Measurements from ENCODE around the gene EPN2. TPM values are rescaled to one million over a fixed set of nuclear protein-coding genes. Genes with fewer than 3 reads are reported as not detected.

EPN2 gene
- total RNA-seq, 2 experiments from 2014 or later: 11.9 to 12.3 TPM

- Mint-ChIP-seq H3K4me1 (ENCODE audit: low read depth) (no peaks in the 10 kb centered on the region), H3K27me3 (peaks cover 33% of the 10 kb centered on the region), H3K27ac (no peak overlapping the region), H3K9me3 (no peaks in the 10 kb centered on the region), H3K36me3 (ENCODE audit: low read depth) (no peaks in the 10 kb centered on the region), H3K4me3 (no peak overlapping the region)
- DNase-seq (no peak), ATAC-seq (ENCODE audit: poor library complexity) (no peak)
- no peak overlapping the region for H3K4me3 ChIP-seq (ENCODE audit: low read length)
- POLR2A ChIA-PET: interaction anchor here (0.6 kb wide), 1 partner anchor 312 kb away, joined by 3 read pairs; no protein-coding TSS in a partner anchor
- H3K9me3 ChIP-seq (ENCODE audit: control insufficient read depth in 1 of 2, insufficient read depth in 1 of 2, low read length in 2 of 2): no peaks in the 10 kb centered on the region
- no peaks in the 10 kb centered on the region for H3K36me3 ChIP-seq (ENCODE audit: insufficient read depth, low read length)
- TF ChIP-seq CTCF (IDR thresholded peaks at IDR 0.05): no peak
- no peaks in the 10 kb centered on the region for H3K4me1 ChIP-seq (ENCODE audit: insufficient read depth, low read length)
- H3K27me3 ChIP-seq (ENCODE audit: control insufficient read depth in 1 of 2, insufficient read depth in 2 of 2, low read length in 2 of 2): peaks cover 0 to 3% of the 10 kb centered on the region in 2 experiments
- intact Hi-C loops (cut with DNase I, micrococcal nuclease): no loop called here
- CTCF ChIA-PET: no interaction called here
- no peak overlapping the region for H3K27ac ChIP-seq (ENCODE audit: low read depth in 1 of 2, low read length in 2 of 2)
Measured at GRCh38 chr17:19262650-19263631, 25.8 kb downstream of the EPN2 start.

- no peaks in the 10 kb centered on the region for H3K4me1 ChIP-seq (ENCODE audit: insufficient read depth, low read length)
- H3K36me3 Mint-ChIP-seq (ENCODE audit: low read depth): no peaks in the 10 kb centered on the region
- intact Hi-C loops (cut with DNase I, micrococcal nuclease): no loop called here
- ATAC-seq (ENCODE audit: poor library complexity): no peak
- H3K4me3 ChIP-seq (ENCODE audit: low read length): no peak overlapping the region
- no peak for TF ChIP-seq CTCF (IDR thresholded peaks at IDR 0.05)
- no peak for DNase-seq
- no peaks in the 10 kb centered on the region for H3K9me3 Mint-ChIP-seq
- peaks cover 0 to 3% of the 10 kb centered on the region in 2 experiments for H3K27me3 ChIP-seq (ENCODE audit: control insufficient read depth in 1 of 2, insufficient read depth in 2 of 2, low read length in 2 of 2)
- peaks cover 30% of the 10 kb centered on the region for H3K27me3 Mint-ChIP-seq
- no peak overlapping the region for H3K27ac ChIP-seq (ENCODE audit: low read depth in 1 of 2, low read length in 2 of 2)
- no peaks in the 10 kb centered on the region for H3K9me3 ChIP-seq (ENCODE audit: control insufficient read depth in 1 of 2, insufficient read depth in 1 of 2, low read length in 2 of 2)
- POLR2A ChIA-PET: interaction anchor here (0.6 kb wide), 1 partner anchor 312 kb away, joined by 3 read pairs; no protein-coding TSS in a partner anchor
- no peak overlapping the region for H3K4me3 Mint-ChIP-seq
- H3K4me1 Mint-ChIP-seq (ENCODE audit: low read depth): no peaks in the 10 kb centered on the region
- H3K27ac Mint-ChIP-seq: no peak overlapping the region
- H3K36me3 ChIP-seq (ENCODE audit: insufficient read depth, low read length): no peaks in the 10 kb centered on the region
- CTCF ChIA-PET: no interaction called here
Measured at GRCh38 chr17:19263641-19264051, 26.5 kb downstream of the EPN2 start.

GRCh38 chr17:19264268-19264667, 27.1 kb downstream of the EPN2 start:
- intact Hi-C loops (cut with DNase I, micrococcal nuclease): no loop called here
- POLR2A ChIA-PET: no interaction called here
- H3K27ac ChIP-seq (ENCODE audit: low read depth in 1 of 2, low read length in 2 of 2): no peak overlapping the region
- no peaks in the 10 kb centered on the region for H3K36me3 Mint-ChIP-seq (ENCODE audit: low read depth)
- H3K27ac Mint-ChIP-seq: no peak overlapping the region
- H3K4me3 ChIP-seq (ENCODE audit: low read length): no peak overlapping the region
- no peaks in the 10 kb centered on the region for H3K4me1 Mint-ChIP-seq (ENCODE audit: low read depth)
- no peaks in the 10 kb centered on the region for H3K4me1 ChIP-seq (ENCODE audit: insufficient read depth, low read length)
- no peak overlapping the region for H3K4me3 Mint-ChIP-seq
- no peaks in the 10 kb centered on the region for H3K9me3 Mint-ChIP-seq
- H3K36me3 ChIP-seq (ENCODE audit: insufficient read depth, low read length): no peaks in the 10 kb centered on the region
- ATAC-seq (ENCODE audit: poor library complexity): no peak
- CTCF ChIA-PET: no interaction called here
- H3K27me3 Mint-ChIP-seq: peaks cover 30% of the 10 kb centered on the region
- peaks cover 0 to 3% of the 10 kb centered on the region in 2 experiments for H3K27me3 ChIP-seq (ENCODE audit: control insufficient read depth in 1 of 2, insufficient read depth in 2 of 2, low read length in 2 of 2)
- H3K9me3 ChIP-seq (ENCODE audit: control insufficient read depth in 1 of 2, insufficient read depth in 1 of 2, low read length in 2 of 2): no peaks in the 10 kb centered on the region
- DNase-seq: no peak
- no peak for TF ChIP-seq CTCF (IDR thresholded peaks at IDR 0.05)
